Ovary (tissue), 3 donors: ENCODE results near the gene SMAD5.

Experiments used
- CTCF ChIP-seq, 3 donors: fragments of 450-650 bp in 2 of 3; fragments of 200-600 bp in 1 of 3; IDR thresholded peaks; one replicate each; pipeline versions ENCODE4 v1.5.1 to v1.8.0; 2016 to 2022; ENCODE audit warnings: antibody characterized with exemption in 3 of 3, mild to moderate bottlenecking in 1 of 3
- EP300 ChIP-seq: sonication (generic); formaldehyde crosslinking; IDR thresholded peaks from one replicate; pipeline ENCODE4 v1.6.1; 2017; ENCODE audit warnings: antibody characterized with exemption
- POLR2A ChIP-seq: fragments of 450-650 bp; IDR thresholded peaks from one replicate; pipeline ENCODE4 v1.6.1; 2017; ENCODE audit warnings: antibody characterized with exemption, mild to moderate bottlenecking, moderate library complexity
- donor health status: DM: no; HTN: no; CAD: no.

- TF ChIP-seq CTCF (IDR thresholded peaks at IDR 0.05) (no peak), EP300 (no peak), POLR2A (no peak)
These were observed 558 bp upstream of the SMAD5 start for GRCh38 chr5:136132087-136132486.
